ENCODE data around the gene CST3. TPM values are rescaled to one million over a fixed set of nuclear protein-coding genes. Genes with fewer than 3 reads are reported as not detected.

Gene CST3
- total RNA-seq, 1 experiment from 2014 or later: 777 TPM

- H3K9me3 Mint-ChIP-seq (ENCODE audit: unreplicated experiment): no peaks in the 10 kb centered on the region
- Histone ChIP-seq H3K4me1 (no peaks in the 10 kb centered on the region), H3K4me3 (ENCODE audit: low read depth, low read length) (no peak overlapping the region), H3K9me3 (no peaks in the 10 kb centered on the region), H3K27me3 (replicated peaks; ENCODE audit: control insufficient read depth, insufficient read depth, low read length) (no peaks in the 10 kb centered on the region), H3K36me3 (ENCODE audit: control insufficient read depth, insufficient read depth, low read length) (no peaks in the 10 kb centered on the region)
- BruUV-seq (replicated peaks): no TSS peak
- H3K36me3 Mint-ChIP-seq (ENCODE audit: insufficient read depth, unreplicated experiment): no peaks in the 10 kb centered on the region
- POLR2A ChIA-PET: no interaction called here
- DNase-seq: no peak
- H3K4me3 Mint-ChIP-seq (ENCODE audit: unreplicated experiment): no peak overlapping the region
- TF ChIP-seq CTCF (IDR thresholded peaks at IDR 0.05; ENCODE audit: insufficient read depth in 1 of 2, low read depth in 1 of 2, low read length in 1 of 2, severe bottlenecking in 1 of 2, unreplicated experiment in 1 of 2): no peak
- intact Hi-C loops (cut with micrococcal nuclease; ENCODE audit: unreplicated experiment): no loop called here
- H3K4me1 Mint-ChIP-seq (ENCODE audit: low read depth, unreplicated experiment): no peaks in the 10 kb centered on the region
- no peak overlapping the region for H3K27ac Mint-ChIP-seq (ENCODE audit: unreplicated experiment)
- CTCF ChIA-PET: no interaction called here
- no peaks in the 10 kb centered on the region for H3K27me3 Mint-ChIP-seq (ENCODE audit: insufficient read depth, unreplicated experiment)
Measured at GRCh38 chr20:23614163-23614562, 23.6 kb downstream of the CST3 start.

GRCh38 chr20:23613676-23614075 lies 24.1 kb downstream of the CST3 start:
- BruUV-seq (replicated peaks): no TSS peak
- Mint-ChIP-seq H3K27ac (ENCODE audit: unreplicated experiment) (no peak overlapping the region), H3K4me3 (ENCODE audit: unreplicated experiment) (no peak overlapping the region), H3K27me3 (ENCODE audit: insufficient read depth, unreplicated experiment) (no peaks in the 10 kb centered on the region), H3K9me3 (ENCODE audit: unreplicated experiment) (no peaks in the 10 kb centered on the region), H3K4me1 (ENCODE audit: low read depth, unreplicated experiment) (no peaks in the 10 kb centered on the region), H3K36me3 (ENCODE audit: insufficient read depth, unreplicated experiment) (no peaks in the 10 kb centered on the region)
- Histone ChIP-seq H3K27me3 (replicated peaks; ENCODE audit: control insufficient read depth, insufficient read depth, low read length) (no peaks in the 10 kb centered on the region), H3K4me3 (ENCODE audit: low read depth, low read length) (no peak overlapping the region), H3K4me1 (no peaks in the 10 kb centered on the region), H3K36me3 (ENCODE audit: control insufficient read depth, insufficient read depth, low read length) (no peaks in the 10 kb centered on the region), H3K9me3 (no peaks in the 10 kb centered on the region)
- POLR2A ChIA-PET: no interaction called here
- CTCF ChIA-PET: no interaction called here
- intact Hi-C loops (cut with micrococcal nuclease; ENCODE audit: unreplicated experiment): no loop called here
- no peak for DNase-seq
- no peak for TF ChIP-seq CTCF (IDR thresholded peaks at IDR 0.05; ENCODE audit: insufficient read depth in 1 of 2, low read depth in 1 of 2, low read length in 1 of 2, severe bottlenecking in 1 of 2, unreplicated experiment in 1 of 2)

GRCh38 chr20:23612396-23612795 lies 25.4 kb downstream of the CST3 start:
- Histone ChIP-seq H3K27me3 (replicated peaks; ENCODE audit: control insufficient read depth, insufficient read depth, low read length) (no peaks in the 10 kb centered on the region), H3K4me3 (ENCODE audit: low read depth, low read length) (no peak overlapping the region), H3K9me3 (no peaks in the 10 kb centered on the region), H3K4me1 (no peaks in the 10 kb centered on the region), H3K36me3 (ENCODE audit: control insufficient read depth, insufficient read depth, low read length) (no peaks in the 10 kb centered on the region)
- no peaks in the 10 kb centered on the region for H3K27me3 Mint-ChIP-seq (ENCODE audit: insufficient read depth, unreplicated experiment)
- H3K9me3 Mint-ChIP-seq (ENCODE audit: unreplicated experiment): no peaks in the 10 kb centered on the region
- BruUV-seq (replicated peaks): no TSS peak
- H3K4me3 Mint-ChIP-seq (ENCODE audit: unreplicated experiment): no peak overlapping the region
- ChIA-PET CTCF (no interaction called here), POLR2A (no interaction called here)
- DNase-seq: no peak
- intact Hi-C loops (cut with micrococcal nuclease; ENCODE audit: unreplicated experiment): no loop called here
- no peaks in the 10 kb centered on the region for H3K4me1 Mint-ChIP-seq (ENCODE audit: low read depth, unreplicated experiment)
- no peaks in the 10 kb centered on the region for H3K36me3 Mint-ChIP-seq (ENCODE audit: insufficient read depth, unreplicated experiment)
- no peak for TF ChIP-seq CTCF (IDR thresholded peaks at IDR 0.05; ENCODE audit: insufficient read depth in 1 of 2, low read depth in 1 of 2, low read length in 1 of 2, severe bottlenecking in 1 of 2, unreplicated experiment in 1 of 2)
- H3K27ac Mint-ChIP-seq (ENCODE audit: unreplicated experiment): no peak overlapping the region

All from Caco-2 (cell line).